IMR-90 (cell line): Measurements from ENCODE around the gene ATXN1. TPM values are rescaled to one million over a fixed set of nuclear protein-coding genes. Genes with fewer than 3 reads are reported as not detected.

Experiments used
- ATAC-seq: fragments of 200-7000 bp; cut with Tn5 transposase; 2 replicates; pipeline ENCODE4 v1.9.1; 2020; ENCODE audit warnings: low read depth, mild to moderate bottlenecking, moderate library complexity
- BruUV-seq: library from RNA; stranded (reverse); fragments of 400-500 nt; replicated peaks from 2 replicates; lab custom pipeline; 2021; lab: Mats Ljungman, UMichigan
- CTCF ChIA-PET: fragments of 300-600 bp; formaldehyde crosslinking; extraction: SDS; loops from one replicate; lab custom pipeline; 2021; ENCODE audit warnings: antibody characterized with exemption; lab: Yijun Ruan, JAX
- POLR2A ChIA-PET: fragments of 300-600 bp; sonication (Branson Sonifier 250); formaldehyde crosslinking; loops from one replicate; lab custom pipeline; 2022; ENCODE audit warnings: antibody characterized with exemption; ENCODE audit not compliant: unreplicated experiment; lab: Charles Lee
- DNase-seq: peaks from one replicate; pipeline ENCODE4 v3.0.0; 2013
- H2AFZ ChIP-seq: replicated peaks from 2 replicates; pipeline ENCODE3; 2013; ENCODE audit warnings: low read length, mild to moderate bottlenecking; ENCODE audit not compliant: poor library complexity
- H2AK5ac ChIP-seq: 2 replicates; pipeline ENCODE4 v1.6.1; 2013; ENCODE audit warnings: low read depth, low read length, inconsistent platforms
- H2AK9ac ChIP-seq: replicated peaks from 2 replicates; pipeline ENCODE3; 2013; ENCODE audit warnings: mild to moderate bottlenecking, low read depth, low read length, moderate library complexity; ENCODE audit not compliant: poor library complexity
- H2BK120ac ChIP-seq: 2 replicates; pipeline ENCODE4 v1.6.1; 2013; ENCODE audit warnings: low read depth, low read length, inconsistent platforms
- H2BK15ac ChIP-seq: 3 replicates; pipeline ENCODE4 v1.6.1; 2013; ENCODE audit warnings: low read depth, low read length, inconsistent platforms
- H2BK20ac ChIP-seq: 2 replicates; pipeline ENCODE4 v1.6.1; 2013; ENCODE audit warnings: low read depth, mild to moderate bottlenecking, inconsistent platforms, low read length, moderate library complexity
- H2BK5ac ChIP-seq: 2 replicates; pipeline ENCODE4 v1.6.1; 2013; ENCODE audit warnings: mild to moderate bottlenecking, low read depth, low read length, inconsistent platforms; ENCODE audit not compliant: poor library complexity, severe bottlenecking
- H3K14ac ChIP-seq: replicated peaks from 2 replicates; pipeline ENCODE4 v1.6.1; 2013; ENCODE audit warnings: low read depth, low read length, inconsistent platforms
- H3K18ac ChIP-seq: 2 replicates; pipeline ENCODE4 v1.6.1; 2013; ENCODE audit warnings: low read depth, low read length, control low read depth
- H3K23ac ChIP-seq: 2 replicates; pipeline ENCODE4 v1.6.1; 2013; ENCODE audit warnings: low read depth, low read length, inconsistent platforms
- H3K27ac ChIP-seq: 2 replicates; pipeline ENCODE4 v1.5.1; 2013; ENCODE audit warnings: mild to moderate bottlenecking, control low read depth, low read length; ENCODE audit not compliant: insufficient read depth
- H3K27me3 ChIP-seq: 2 replicates; pipeline ENCODE4 v1.6.1; 2013; ENCODE audit warnings: low read length; ENCODE audit not compliant: control insufficient read depth, insufficient read depth
- H3K36me3 ChIP-seq: 2 replicates; pipeline ENCODE4 v1.6.1; 2013; ENCODE audit warnings: low read length, mixed read lengths; ENCODE audit not compliant: control insufficient read depth, insufficient read depth
- H3K4ac ChIP-seq: 2 replicates; pipeline ENCODE4 v1.6.1; 2013; ENCODE audit warnings: low read depth, low read length, inconsistent platforms
- H3K4me1 ChIP-seq: 2 replicates; pipeline ENCODE4 v1.6.1; 2013; ENCODE audit warnings: low read length, mixed read lengths; ENCODE audit not compliant: control insufficient read depth, insufficient read depth
- H3K4me2 ChIP-seq: 2 replicates; pipeline ENCODE4 v1.6.1; 2013; ENCODE audit warnings: low read depth, mild to moderate bottlenecking, control low read depth, low read length, moderate library complexity
- H3K4me3 ChIP-seq: 2 replicates; pipeline ENCODE4 v1.5.1; 2013; ENCODE audit warnings: low read depth, mild to moderate bottlenecking, control low read depth, low read length, moderate library complexity; ENCODE audit not compliant: insufficient read depth
- H3K56ac ChIP-seq: 2 replicates; pipeline ENCODE4 v1.6.1; 2013; ENCODE audit warnings: low read length, inconsistent platforms; ENCODE audit not compliant: insufficient read depth; ENCODE audit errors: extremely low read depth
- H3K79me1 ChIP-seq, 2 experiments: 2 replicates each; pipeline ENCODE4 v1.6.1; 2013; ENCODE audit warnings: low read length in 2 of 2, inconsistent platforms in 1 of 2, low read depth in 1 of 2
- H3K9ac ChIP-seq: 2 replicates; pipeline ENCODE4 v1.6.1; 2013; ENCODE audit warnings: low read depth, low read length, control low read depth
- H3K9me1 ChIP-seq: 2 replicates; pipeline ENCODE4 v1.6.1; 2013; ENCODE audit warnings: low read length, inconsistent platforms; ENCODE audit not compliant: insufficient read depth
- H3K9me3 ChIP-seq: 2 replicates; pipeline ENCODE4 v1.6.1; 2013; ENCODE audit warnings: low read length; ENCODE audit not compliant: control insufficient read depth, insufficient read depth
- H4K20me1 ChIP-seq: 2 replicates; pipeline ENCODE4 v1.6.1; 2013; ENCODE audit warnings: low read length, inconsistent platforms; ENCODE audit not compliant: insufficient read depth
- H4K5ac ChIP-seq: 2 replicates; pipeline ENCODE4 v1.6.1; 2013; ENCODE audit warnings: mild to moderate bottlenecking, low read depth, low read length, control low read depth
- H4K8ac ChIP-seq, 2 experiments: 2 replicates each; pipeline ENCODE4 v1.6.1; 2013; ENCODE audit warnings: low read depth in 2 of 2, low read length in 2 of 2, control low read depth in 1 of 2, inconsistent platforms in 1 of 2
- H4K91ac ChIP-seq: 2 replicates; pipeline ENCODE4 v1.6.1; 2013; ENCODE audit warnings: low read depth, low read length, inconsistent platforms; ENCODE audit not compliant: insufficient read depth
- MAFK ChIP-seq: IDR thresholded peaks from 2 replicates; pipeline ENCODE4 v1.6.1; 2012; ENCODE audit warnings: low read depth, low read length, improper control_type of control experiment
- MXI1 ChIP-seq: IDR thresholded peaks from 2 replicates; pipeline ENCODE4 v1.6.1; 2012; ENCODE audit warnings: low read depth, mild to moderate bottlenecking, low read length, moderate library complexity, borderline replicate concordance
- WGBS, 2 experiments: methylation state at CpG; one replicate each; pipeline versions ENCODE4 v1.1.5 to v1.1.7; 2013; ENCODE audit warnings: missing lambda C conversion rate in 2 of 2; ENCODE audit not compliant: insufficient read length in 1 of 2; ENCODE audit errors: extremely low coverage in 2 of 2; 5-methylcytosine and 5-hydroxymethylcytosine counted together
- dilution Hi-C: fragments of 300-500 bp; cut with HindIII; formaldehyde crosslinking; loops from one replicate; pipeline ENCODE4 v1.14.3; 2018; ENCODE audit warnings: low sequenced_read_pairs; ENCODE audit not compliant: unreplicated experiment
- in situ Hi-C: fragments of 300-500 bp; cut with MboI; formaldehyde crosslinking; loops from 3 replicates; pipeline ENCODE4 v1.14.3; 2019; ENCODE audit warnings: low sequenced_read_pairs, inconsistent platforms, mixed read lengths
- intact Hi-C: fragments of 100-400 bp; cut with micrococcal nuclease; formaldehyde crosslinking; loops from 2 replicates; pipeline ENCODE4 v1.10.0; 2022
- polyA plus RNA-seq, 3 experiments: library from polyadenylated mRNA; depleted of rRNA; stranded (reverse); fragments of >200 nt; gene quantifications; 2 replicates each; pipeline ENCODE4 v1.2.3, GENCODE V29; 2012; ENCODE audit warnings: low replicate concordance in 1 of 3
- total RNA-seq: library from RNA; depleted of rRNA; stranded (reverse); fragments of >200 nt; gene quantifications from 2 replicates; pipeline ENCODE4 v1.2.3, GENCODE V29; 2012
- TF ChIP-seq, protein P1 (sequence below): fragments of 150-350 bp; IDR thresholded peaks from 2 replicates; pipeline ENCODE4 v1.6.1; 2016; ENCODE audit warnings: low read depth, mild to moderate bottlenecking, low read length, moderate library complexity, borderline replicate concordance

The ATXN1 gene
- total and polyA plus RNA-seq, 2 of the 4 experiments (the other 2 are of a cell fraction), result 7.3 to 11.1 TPM

DNA sequence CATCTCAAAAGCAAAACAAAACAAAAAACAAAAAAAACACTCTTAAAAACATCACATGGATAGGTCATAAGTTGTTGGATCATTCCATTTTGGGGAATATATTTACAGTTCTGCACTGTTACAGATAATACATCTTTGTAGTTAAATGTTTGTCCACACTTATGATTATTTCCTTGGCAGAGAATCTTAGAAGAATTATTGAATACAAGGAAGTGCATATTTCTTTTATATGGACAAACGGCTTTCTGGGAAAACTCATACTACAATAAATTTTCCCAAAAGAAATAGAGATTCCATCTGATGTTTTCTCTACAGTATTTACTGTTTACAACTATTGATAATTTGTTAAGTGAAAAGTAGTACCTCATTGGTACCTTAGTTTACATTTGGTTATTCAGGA, 489.1 kb downstream of the ATXN1 start:
- TF ChIP-seq MXI1 (no peak), MAFK (no peak)
- TF ChIP-seq, protein P1, sequence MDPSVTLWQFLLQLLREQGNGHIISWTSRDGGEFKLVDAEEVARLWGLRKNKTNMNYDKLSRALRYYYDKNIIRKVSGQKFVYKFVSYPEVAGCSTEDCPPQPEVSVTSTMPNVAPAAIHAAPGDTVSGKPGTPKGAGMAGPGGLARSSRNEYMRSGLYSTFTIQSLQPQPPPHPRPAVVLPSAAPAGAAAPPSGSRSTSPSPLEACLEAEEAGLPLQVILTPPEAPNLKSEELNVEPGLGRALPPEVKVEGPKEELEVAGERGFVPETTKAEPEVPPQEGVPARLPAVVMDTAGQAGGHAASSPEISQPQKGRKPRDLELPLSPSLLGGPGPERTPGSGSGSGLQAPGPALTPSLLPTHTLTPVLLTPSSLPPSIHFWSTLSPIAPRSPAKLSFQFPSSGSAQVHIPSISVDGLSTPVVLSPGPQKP, result no peak
- intact Hi-C loops, result no loop called here

More for the DNA sequence above, 489.1 kb downstream of the ATXN1 start:
- no peak overlapping the region for H3K4me3 ChIP-seq
- H2AK5ac ChIP-seq, result no peak overlapping the region
- H4K8ac ChIP-seq, result no peak overlapping the region
- POLR2A ChIA-PET, result no interaction called here
- no peak overlapping the region for H2AFZ ChIP-seq
- no peak overlapping the region for H2BK15ac ChIP-seq
- H2BK20ac ChIP-seq, result no peak overlapping the region
- no peaks in the 10 kb centered on the region for H4K20me1 ChIP-seq
- peaks cover 0 to 3% of the 10 kb centered on the region in 2 experiments; a peak in 1 of 4 replicates for H3K79me1 ChIP-seq
- dilution Hi-C loops (no loop called here), in situ Hi-C loops (no loop called here)
- peaks cover 6% of the 10 kb centered on the region for H3K4me1 ChIP-seq
- DNase-seq (no peak), ATAC-seq (no peak)
- WGBS, 2 experiments, result no CpG with 5 or more reads among the region's 1 CpG
- H3K36me3 ChIP-seq, result no peaks in the 10 kb centered on the region
- no peaks in the 10 kb centered on the region for H3K27me3 ChIP-seq
- peaks cover 12% of the 10 kb centered on the region; the same call in 1 of the 2 replicates for H3K9me1 ChIP-seq
- H3K4me2 ChIP-seq, result no peak overlapping the region
- no peak overlapping the region for H3K18ac ChIP-seq
- no peak overlapping the region for H4K5ac ChIP-seq
- no peaks in the 10 kb centered on the region for H3K9me3 ChIP-seq
- no peak overlapping the region for H3K23ac ChIP-seq
- H2BK5ac ChIP-seq, result no peak overlapping the region
- CTCF ChIA-PET, result interaction anchor here (0.6 to 1.7 kb wide), 2 partner anchors 14 to 30 kb away, joined by 4 to 7 read pairs; no protein-coding TSS in a partner anchor
- no peak overlapping the region for H3K14ac ChIP-seq
- no peak overlapping the region for H3K56ac ChIP-seq
- H3K27ac ChIP-seq, result no peak overlapping the region
- no peak overlapping the region for H4K91ac ChIP-seq
- no peak overlapping the region for H2BK120ac ChIP-seq
- no peak overlapping the region for H2AK9ac ChIP-seq
- no peak overlapping the region for H3K9ac ChIP-seq
- no peak overlapping the region for H3K4ac ChIP-seq
- no TSS peak for BruUV-seq
